HG03159 (cell line): ENCODE results near the gene CST6.
A peak's percentile ranks its signal among the peaks of the same experiment; 100 is the strongest.

Experiments
- ATAC-seq: cut with Tn5 transposase; IDR thresholded peaks from one replicate; pipeline ENCODE4 v1.9.1; 2021; ENCODE audit warnings: mild to moderate bottlenecking, moderate library complexity; ENCODE audit not compliant: unreplicated experiment

CST6 gene

GRCh38 chr11:66045177-66045639 lies 33.4 kb downstream of the CST6 start:
- no peak for ATAC-seq

- ATAC-seq: no peak
Observed at GRCh38 chr11:66046901-66047300, 35.1 kb downstream of the CST6 start.

- no peak for ATAC-seq
Observed at GRCh38 chr11:66047541-66048365, 35.9 kb downstream of the CST6 start.

GRCh38 chr11:66048547-66049323 lies 36.9 kb downstream of the CST6 start, which contains the start of gene GAL3ST3:
Gene GAL3ST3, minus strand, starts transcription at chr11:66049161. Its CDS starts 3,746 bp downstream, at chr11:66045415.
- no peak for ATAC-seq

- ATAC-seq: no peak
Observed at GRCh38 chr11:66050581-66051231, 38.9 kb downstream of the CST6 start.

GRCh38 chr11:66051371-66051765 lies 39.6 kb downstream of the CST6 start:
- ATAC-seq: no peak

GRCh38 chr11:66051766-66052663 lies 40.2 kb downstream of the CST6 start, which contains the start of gene SF3B2:
Gene SF3B2, plus strand, starts transcription at chr11:66052364. Its CDS starts 21 bp downstream, at chr11:66052385.
- peak; percentile 89 for ATAC-seq

- no peak for ATAC-seq
Observed at GRCh38 chr11:66052664-66052982, 40.8 kb downstream of the CST6 start.

GRCh38 chr11:66055021-66055420 lies 43.2 kb downstream of the CST6 start:
- ATAC-seq: no peak

GRCh38 chr11:66056501-66056900 lies 44.7 kb downstream of the CST6 start:
- ATAC-seq: no peak

- no peak for ATAC-seq
Observed at GRCh38 chr11:66059966-66060680, 48.3 kb downstream of the CST6 start.

GRCh38 chr11:66061268-66061667 lies 49.5 kb downstream of the CST6 start:
- ATAC-seq: no peak

- no peak for ATAC-seq
Observed at GRCh38 chr11:66062408-66062807, 50.6 kb downstream of the CST6 start.
